ENCODE results near the gene WWOX. TPM values are rescaled to one million over a fixed set of nuclear protein-coding genes. Genes with fewer than 3 reads are reported as not detected.

Gene WWOX
- total and polyA plus RNA-seq, 2 of the 4 experiments (the other 2 are of a cell fraction), result 2.7 to 5.4 TPM

- TF ChIP-seq CTCF (conservative IDR thresholded peaks at IDR 0.05; ENCODE audit: low read depth, low read length) (no peak), FOS (IDR thresholded peaks at IDR 0.05; ENCODE audit: low read depth, low read length) (no peak), CEBPB (IDR thresholded peaks at IDR 0.05; ENCODE audit: low read depth, low read length) (no peak), POLR2A (IDR thresholded peaks at IDR 0.05; ENCODE audit: low read depth, low read length) (no peak), RAD21 (IDR thresholded peaks at IDR 0.05; ENCODE audit: low read length) (no peak)
Observed at GRCh38 chr16:78372277-78372676, 272.8 kb downstream of the WWOX start (continued).

GRCh38 chr16:78375055-78375679 lies 275.7 kb downstream of the WWOX start:
- H2AK5ac ChIP-seq (ENCODE audit: low read depth, low read length), result no peak overlapping the region
- H3K14ac ChIP-seq (replicated peaks; ENCODE audit: low read depth, low read length), result no peak overlapping the region
- H2BK20ac ChIP-seq (ENCODE audit: low read depth, low read length), result no peak overlapping the region
- H2AFZ ChIP-seq (replicated peaks; ENCODE audit: low read length, poor library complexity), result no peak overlapping the region
- no peak overlapping the region for H3K4me3 ChIP-seq (ENCODE audit: insufficient read depth, low read depth, low read length)
- no peaks in the 10 kb centered on the region for H3K36me3 ChIP-seq (ENCODE audit: control insufficient read depth, insufficient read depth, low read length)
- TF ChIP-seq CHD1 (IDR thresholded peaks at IDR 0.05; ENCODE audit: low read depth, low read length) (no peak), NFE2L2 (IDR thresholded peaks at IDR 0.05; ENCODE audit: low read depth, low read length) (no peak), RAD21 (IDR thresholded peaks at IDR 0.05; ENCODE audit: low read length) (no peak), RCOR1 (IDR thresholded peaks at IDR 0.05; ENCODE audit: insufficient replicate concordance, low read length) (no peak), MAFK (IDR thresholded peaks at IDR 0.05; ENCODE audit: low read depth, low read length) (no peak), CEBPB (IDR thresholded peaks at IDR 0.05; ENCODE audit: low read depth, low read length) (no peak), ELK1 (IDR thresholded peaks at IDR 0.05; ENCODE audit: borderline replicate concordance, low read depth, low read length) (no peak), RFX5 (IDR thresholded peaks at IDR 0.05; ENCODE audit: low read depth, low read length) (no peak), FOS (IDR thresholded peaks at IDR 0.05; ENCODE audit: low read depth, low read length) (no peak), BHLHE40 (IDR thresholded peaks at IDR 0.05; ENCODE audit: low read depth, low read length) (no peak), USF2 (IDR thresholded peaks at IDR 0.05; ENCODE audit: low read depth, low read length) (no peak), MXI1 (IDR thresholded peaks at IDR 0.05; ENCODE audit: borderline replicate concordance, low read depth, low read length) (no peak)
- no peak overlapping the region for H2AK9ac ChIP-seq (replicated peaks; ENCODE audit: low read depth, low read length, poor library complexity)
- H4K91ac ChIP-seq (ENCODE audit: insufficient read depth, low read depth, low read length), result no peak overlapping the region
- DNase-seq (no peak), ATAC-seq (ENCODE audit: low read depth) (no peak)
- H4K8ac ChIP-seq (ENCODE audit: low read depth in 2 of 2, low read length in 2 of 2), result no peak overlapping the region
- ChIA-PET CTCF (no interaction called here), POLR2A (ENCODE audit: unreplicated experiment) (no interaction called here)
- no peak overlapping the region for H2BK120ac ChIP-seq (ENCODE audit: low read depth, low read length)
- no peaks in the 10 kb centered on the region for H3K9me1 ChIP-seq (ENCODE audit: insufficient read depth, low read length)
- in situ Hi-C loops (cut with MboI; ENCODE audit: low sequenced_read_pairs), result no loop called here
- H3K4ac ChIP-seq (ENCODE audit: low read depth, low read length), result no peak overlapping the region
- BruUV-seq (replicated peaks), result no TSS peak
- no peak overlapping the region for H3K4me2 ChIP-seq (ENCODE audit: low read depth, low read length)
- no peak overlapping the region for H3K18ac ChIP-seq (ENCODE audit: low read depth, low read length)
- H2BK5ac ChIP-seq (ENCODE audit: low read depth, low read length, poor library complexity, severe bottlenecking), result no peak overlapping the region
- dilution Hi-C loops (cut with HindIII; ENCODE audit: low sequenced_read_pairs, unreplicated experiment), result no loop called here
- H3K56ac ChIP-seq (ENCODE audit: extremely low read depth, insufficient read depth, low read length), result no peak overlapping the region
- H3K27ac ChIP-seq (ENCODE audit: insufficient read depth, low read length), result no peak overlapping the region
- no peaks in the 10 kb centered on the region for H4K20me1 ChIP-seq (ENCODE audit: insufficient read depth, low read length)
- no peak overlapping the region for H4K5ac ChIP-seq (ENCODE audit: low read depth, low read length)
- WGBS, 2 experiments (ENCODE audit: extremely low coverage in 2 of 2, insufficient read length in 1 of 2), result 40% methylated on average over 3 of the region's 15 CpGs; no CpG with 5 or more reads in 1 of the 2 experiments
- H3K23ac ChIP-seq (ENCODE audit: low read depth, low read length), result no peak overlapping the region
- no peak overlapping the region for H2BK15ac ChIP-seq (ENCODE audit: low read depth, low read length)
- no peaks in the 10 kb centered on the region for H3K4me1 ChIP-seq (ENCODE audit: control insufficient read depth, insufficient read depth, low read length)
- intact Hi-C loops (cut with micrococcal nuclease), result no loop called here
- H3K27me3 ChIP-seq (ENCODE audit: control insufficient read depth, insufficient read depth, low read length), result no peaks in the 10 kb centered on the region
- no peak overlapping the region for H3K9ac ChIP-seq (ENCODE audit: low read depth, low read length)
- no peaks in the 10 kb centered on the region for H3K79me1 ChIP-seq (ENCODE audit: low read depth in 1 of 2, low read length in 2 of 2)
- H3K9me3 ChIP-seq (ENCODE audit: control insufficient read depth, insufficient read depth, low read length), result peaks cover 10% of the 10 kb centered on the region
